Measurements from ENCODE around the gene MANBA. TPM values are rescaled to one million over a fixed set of nuclear protein-coding genes. Genes with fewer than 3 reads are reported as not detected.

Gene MANBA
- polyA plus RNA-seq, 2 of the 4 experiments (the other 2 are of a cell fraction): 9.3 to 10.4 TPM

GRCh38 chr4:102783006-102783405, 22.2 kb upstream of the MANBA start (continued):
- TF ChIP-seq CTCF (IDR thresholded peaks at IDR 0.05): no peak
- no peak for TF ChIP-seq MAFK (IDR thresholded peaks at IDR 0.05; ENCODE audit: partially characterized antibody)
- no peak for TF ChIP-seq POLR2AphosphoS2 (conservative IDR thresholded peaks at IDR 0.05; ENCODE audit: low read length)
- no peak for TF ChIP-seq HEYL (CRISPR knock-in tag; IDR thresholded peaks at IDR 0.05)

GRCh38 chr4:102781570-102781969, 20.8 kb upstream of the MANBA start:
- WGBS (ENCODE audit: missing lambda C conversion rate): 72% methylated on average over 1 of the region's 1 CpG
- CTCF ChIA-PET: no interaction called here

GRCh38 chr4:102780476-102781144, 19.8 kb upstream of the MANBA start:
- Histone ChIP-seq H3K4me1 (0 out of 3 replicates have a peak, but pooled peaks cover 3% of the 10 kb centered on the region), H3K4me2 (no peak overlapping the region), H3K27ac (no peak overlapping the region), H3K4me3 (no peak overlapping the region), H3K9me3 (no peaks in the 10 kb centered on the region)
- no peak for TF ChIP-seq RAD21 (conservative IDR thresholded peaks at IDR 0.05 in 1 of 2, IDR thresholded peaks at IDR 0.05 in 1 of 2)
- no peak for TF ChIP-seq NPAS2 (CRISPR knock-in tag; IDR thresholded peaks at IDR 0.05; ENCODE audit: borderline replicate concordance)
- peak; percentile 96 for TF ChIP-seq MAFK (IDR thresholded peaks at IDR 0.05; ENCODE audit: partially characterized antibody)
- TF ChIP-seq EHMT2 (IDR thresholded peaks at IDR 0.05; ENCODE audit: low read depth): no peak
- no peak for TF ChIP-seq ESRRA (IDR thresholded peaks at IDR 0.05; ENCODE audit: borderline replicate concordance, low read length)
- TF ChIP-seq PBX3 (IDR thresholded peaks at IDR 0.05): no peak
- no peak for FAIRE-seq
- peak in 1 of 2 experiments; percentile 68; a peak in 2 of 6 replicates for ATAC-seq
- peak in 1 of 2 experiments; percentile 32 for DNase-seq (ENCODE audit: low read depth in 1 of 2, low spot score in 1 of 2)
- ChIA-PET POLR2A (no interaction called here), CTCF (no interaction called here)
- WGBS (ENCODE audit: missing lambda C conversion rate): 93% methylated on average over 5 of the region's 5 CpGs

More at GRCh38 chr4:102781570-102781969, 20.8 kb upstream of the MANBA start:
- DNase-seq (ENCODE audit: low read depth in 1 of 2, low spot score in 1 of 2): no peak
- peak; percentile 56 to 60; a peak in 3 of 6 replicates for ATAC-seq
- POLR2A ChIA-PET: no interaction called here
- H3K27ac ChIP-seq: no peak overlapping the region
- TF ChIP-seq MAZ (IDR thresholded peaks at IDR 0.05; ENCODE audit: borderline replicate concordance, low read depth, low read length) (no peak), KDM5A (IDR thresholded peaks at IDR 0.05) (no peak), ZNF302 (CRISPR knock-in tag; IDR thresholded peaks at IDR 0.05) (no peak), GATA3 (IDR thresholded peaks at IDR 0.05; ENCODE audit: borderline replicate concordance) (no peak), JUN (IDR thresholded peaks at IDR 0.05) (no peak), RFX5 (IDR thresholded peaks at IDR 0.05) (no peak), TFCP2L1 (CRISPR knock-in tag; IDR thresholded peaks at IDR 0.05) (no peak), FOXS1 (CRISPR knock-in tag; IDR thresholded peaks at IDR 0.05) (no peak), RAD21 (conservative IDR thresholded peaks at IDR 0.05 in 1 of 2, IDR thresholded peaks at IDR 0.05 in 1 of 2) (no peak), BCL3 (IDR thresholded peaks at IDR 0.05) (no peak), HMGXB4 (CRISPR knock-in tag; IDR thresholded peaks at IDR 0.05; ENCODE audit: borderline replicate concordance) (no peak), TP53 (CRISPR knock-in tag; IDR thresholded peaks at IDR 0.05) (no peak), HDAC2 (IDR thresholded peaks at IDR 0.05) (no peak), CBX8 (IDR thresholded peaks at IDR 0.05) (no peak), HEYL (CRISPR knock-in tag; IDR thresholded peaks at IDR 0.05) (no peak), ATOH8 (CRISPR knock-in tag; IDR thresholded peaks at IDR 0.05; ENCODE audit: low read depth) (no peak)
- FAIRE-seq: no peak
- 0 out of 3 replicates have a peak, but pooled peaks cover 3% of the 10 kb centered on the region for H3K4me1 ChIP-seq
- H3K4me2 ChIP-seq: no peak overlapping the region
- no peak overlapping the region for H3K4me3 ChIP-seq
- no peaks in the 10 kb centered on the region for H3K9me3 ChIP-seq

Data from A549 (cell line).